Smooth muscle cell (in vitro differentiated cells): ENCODE data around the gene AQP3. TPM values are rescaled to one million over a fixed set of nuclear protein-coding genes. Genes with fewer than 3 reads are reported as not detected.
"Not testable (repeated sequence)": the region's sequence is repeated elsewhere in the genome, so short reads cannot be mapped to it uniquely, and the experiment has no call there.

Experiments used
- DNase-seq: peaks from one replicate; lab custom pipeline; 2025; ENCODE audit not compliant: unreplicated experiment; lab: John Stamatoyannopoulos, UW
- H2AFZ ChIP-seq: fragments of 200-600 bp; sonication (generic); 2 replicates; pipeline ENCODE4 v1.6.0; 2016; ENCODE audit warnings: antibody characterized with exemption, low read depth, mild to moderate bottlenecking
- H3F3A ChIP-seq: fragments of 200-600 bp; sonication (generic); 2 replicates; pipeline ENCODE4 v1.6.0; 2017; ENCODE audit warnings: antibody characterized with exemption, low read depth
- H3K27ac ChIP-seq: fragments of 200-600 bp; sonication (generic); 2 replicates; pipeline ENCODE4 v1.5.1; 2016; ENCODE audit warnings: low read depth, mild to moderate bottlenecking
- H3K27me3 ChIP-seq: fragments of 200-600 bp; sonication (generic); 2 replicates; pipeline ENCODE4 v1.6.1; 2016; ENCODE audit warnings: low read depth, mild to moderate bottlenecking
- H3K36me3 ChIP-seq: fragments of 200-600 bp; sonication (generic); 2 replicates; pipeline ENCODE4 v1.5.1; 2016; ENCODE audit warnings: low read depth
- H3K4me1 ChIP-seq: fragments of 200-600 bp; sonication (generic); 2 replicates; pipeline ENCODE4 v1.5.1; 2016; ENCODE audit warnings: low read depth
- H3K4me2 ChIP-seq: fragments of 200-600 bp; sonication (generic); 2 replicates; pipeline ENCODE4 v1.6.0; 2016; ENCODE audit warnings: mild to moderate bottlenecking
- H3K4me3 ChIP-seq: fragments of 200-600 bp; sonication (generic); 2 replicates; pipeline ENCODE4 v1.5.1; 2016; ENCODE audit warnings: mild to moderate bottlenecking
- H3K79me2 ChIP-seq: fragments of 200-600 bp; sonication (generic); 2 replicates; pipeline ENCODE4 v1.6.0; 2016; ENCODE audit warnings: low read depth, mild to moderate bottlenecking
- H3K9ac ChIP-seq: fragments of 200-600 bp; sonication (generic); 2 replicates; pipeline ENCODE4 v1.6.0; 2016; ENCODE audit warnings: low read depth
- H3K9me3 ChIP-seq: fragments of 200-600 bp; sonication (generic); replicated peaks from 2 replicates; pipeline ENCODE4 v1.5.1; 2016; ENCODE audit warnings: low read depth
- H4K20me1 ChIP-seq: fragments of 200-600 bp; sonication (generic); 2 replicates; pipeline ENCODE4 v1.6.0; 2016; ENCODE audit warnings: low read depth
- WGBS: methylation state at CpG from one replicate; pipeline ENCODE4 v1.1.7; 2016; ENCODE audit warnings: low lambda C conversion rate; 5-methylcytosine and 5-hydroxymethylcytosine counted together
- polyA plus RNA-seq: library from polyadenylated mRNA; unstranded; fragments of >200 nt; fragmentation: Nextera tagmentation; extraction: Ambion mirVana; gene quantifications from 2 replicates; pipeline ENCODE4 v1.2.1, GENCODE V29; 2016
- total RNA-seq: library from RNA; depleted of rRNA; stranded (reverse); fragments of >200 nt; gene quantifications from 2 replicates; pipeline ENCODE4 v1.2.3, GENCODE V29; 2014
- TF ChIP-seq, protein P1 (sequence below): fragments of 200-600 bp; sonication (generic); IDR thresholded peaks from 2 replicates; pipeline ENCODE4 v1.5.1; 2017; ENCODE audit warnings: borderline replicate concordance, mild to moderate bottlenecking, antibody characterized with exemption; ENCODE audit not compliant: insufficient read depth, poor library complexity, severe bottlenecking

AQP3 gene
- total and polyA plus RNA-seq, 2 experiments from 2014 or later, result 20.9 to 30.8 TPM

GRCh38 chr9:33458444-33458843 is 11.1 kb upstream of the AQP3 start:
- Histone ChIP-seq H3K9ac (no peak overlapping the region), H3K4me1 (no peaks in the 10 kb centered on the region), H3F3A (no peaks in the 10 kb centered on the region), H3K36me3 (no peaks in the 10 kb centered on the region), H3K4me3 (no peak overlapping the region), H4K20me1 (no peaks in the 10 kb centered on the region), H2AFZ (no peak overlapping the region), H3K79me2 (no peaks in the 10 kb centered on the region), H3K4me2 (no peak overlapping the region), H3K9me3 (no peaks in the 10 kb centered on the region), H3K27ac (no peak overlapping the region), H3K27me3 (no peaks in the 10 kb centered on the region)
- WGBS, result 41% methylated on average over 4 of the region's 4 CpGs
- TF ChIP-seq, protein P1, sequence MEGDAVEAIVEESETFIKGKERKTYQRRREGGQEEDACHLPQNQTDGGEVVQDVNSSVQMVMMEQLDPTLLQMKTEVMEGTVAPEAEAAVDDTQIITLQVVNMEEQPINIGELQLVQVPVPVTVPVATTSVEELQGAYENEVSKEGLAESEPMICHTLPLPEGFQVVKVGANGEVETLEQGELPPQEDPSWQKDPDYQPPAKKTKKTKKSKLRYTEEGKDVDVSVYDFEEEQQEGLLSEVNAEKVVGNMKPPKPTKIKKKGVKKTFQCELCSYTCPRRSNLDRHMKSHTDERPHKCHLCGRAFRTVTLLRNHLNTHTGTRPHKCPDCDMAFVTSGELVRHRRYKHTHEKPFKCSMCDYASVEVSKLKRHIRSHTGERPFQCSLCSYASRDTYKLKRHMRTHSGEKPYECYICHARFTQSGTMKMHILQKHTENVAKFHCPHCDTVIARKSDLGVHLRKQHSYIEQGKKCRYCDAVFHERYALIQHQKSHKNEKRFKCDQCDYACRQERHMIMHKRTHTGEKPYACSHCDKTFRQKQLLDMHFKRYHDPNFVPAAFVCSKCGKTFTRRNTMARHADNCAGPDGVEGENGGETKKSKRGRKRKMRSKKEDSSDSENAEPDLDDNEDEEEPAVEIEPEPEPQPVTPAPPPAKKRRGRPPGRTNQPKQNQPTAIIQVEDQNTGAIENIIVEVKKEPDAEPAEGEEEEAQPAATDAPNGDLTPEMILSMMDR, result no peak
- no peak for DNase-seq

DNA sequence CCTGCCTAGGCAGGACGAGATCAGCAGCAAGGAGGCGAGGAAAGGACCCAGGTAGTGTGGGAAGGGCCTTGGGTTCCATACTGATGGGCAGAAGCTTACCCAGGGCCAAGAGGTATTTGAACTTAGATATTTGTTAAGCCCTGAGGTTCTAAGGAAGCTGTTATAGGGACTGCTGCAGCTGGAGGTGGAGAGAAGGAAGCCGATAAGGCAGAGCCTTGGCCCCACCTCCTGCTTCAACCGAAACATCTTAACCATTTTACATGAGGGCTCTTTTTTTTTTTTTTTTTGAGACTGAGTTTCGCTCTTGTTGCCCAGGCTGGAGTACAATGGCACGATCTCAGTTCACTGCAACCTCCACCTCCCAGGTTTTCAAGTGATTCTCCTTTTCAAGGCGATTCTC is 8.6 kb upstream of the AQP3 start:
- Histone ChIP-seq H3K4me2 (no peak overlapping the region), H3K36me3 (no peaks in the 10 kb centered on the region), H4K20me1 (no peaks in the 10 kb centered on the region), H3K27ac (no peak overlapping the region), H3K27me3 (no peaks in the 10 kb centered on the region), H3K79me2 (no peaks in the 10 kb centered on the region), H3K4me3 (no peak overlapping the region), H2AFZ (no peak overlapping the region), H3K9me3 (no peaks in the 10 kb centered on the region), H3K4me1 (peaks cover 5% of the 10 kb centered on the region), H3F3A (no peaks in the 10 kb centered on the region), H3K9ac (no peak overlapping the region)
- DNase-seq, result no peak
- TF ChIP-seq, protein P1, result no peak
- WGBS, result 88% methylated on average over 7 of the region's 7 CpGs

DNA sequence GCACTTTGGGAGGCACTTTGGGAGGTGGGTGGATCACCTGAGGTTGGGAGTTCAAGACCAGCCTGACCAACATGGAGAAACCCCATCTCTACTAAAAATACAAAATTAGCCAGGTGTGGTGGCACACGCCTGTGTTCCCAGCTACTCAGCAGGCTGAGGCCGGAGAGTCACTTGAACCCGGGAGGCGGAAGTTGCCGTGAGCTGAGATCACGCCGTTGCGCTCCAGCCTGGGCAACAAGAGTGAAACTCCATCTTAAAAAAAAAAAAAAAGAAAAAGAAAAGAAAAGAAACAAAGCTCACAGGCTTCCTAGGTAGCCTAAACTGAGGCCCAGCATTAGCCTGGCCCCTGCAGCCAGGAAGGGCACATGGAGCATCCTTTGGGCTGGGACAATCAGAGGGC is 8.1 kb upstream of the AQP3 start:
- not testable (repeated sequence) for DNase-seq, H3K4me1 ChIP-seq, H3K79me2 ChIP-seq, H3K27me3 ChIP-seq, H3K9me3 ChIP-seq, H3K36me3 ChIP-seq, H3K9ac ChIP-seq, H3K4me3 ChIP-seq, H3K27ac ChIP-seq, H3K4me2 ChIP-seq, H4K20me1 ChIP-seq, H3F3A ChIP-seq, H2AFZ ChIP-seq
- WGBS, result 96% methylated on average over 8 of the region's 8 CpGs

DNA sequence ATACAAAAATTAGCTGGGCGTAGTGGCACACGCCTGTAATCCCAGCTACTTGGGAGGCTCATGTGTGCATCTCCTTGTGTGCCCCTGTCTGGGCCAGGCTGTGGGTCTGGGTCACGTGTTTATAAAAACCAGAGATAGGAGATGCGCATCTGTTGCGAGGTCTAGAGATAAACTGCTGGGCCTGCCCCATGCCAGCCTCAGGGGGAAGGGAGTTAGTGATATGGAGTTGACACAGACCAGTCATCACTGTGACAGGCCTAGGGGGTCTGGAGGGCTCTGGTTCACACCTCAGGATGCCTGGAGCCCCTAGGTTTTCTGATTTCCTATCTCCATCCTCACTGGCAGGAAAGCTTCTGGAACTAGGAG is 7.3 kb upstream of the AQP3 start:
- 59% methylated on average over 5 of the region's 5 CpGs for WGBS
- H3K4me3 ChIP-seq, H4K20me1 ChIP-seq, H3K9me3 ChIP-seq, H3F3A ChIP-seq, H2AFZ ChIP-seq, H3K4me2 ChIP-seq, DNase-seq, H3K9ac ChIP-seq, H3K27me3 ChIP-seq, H3K4me1 ChIP-seq, H3K79me2 ChIP-seq, H3K36me3 ChIP-seq, H3K27ac ChIP-seq: not testable (repeated sequence)

- DNase-seq, result no peak
- Histone ChIP-seq H3K9me3 (no peaks in the 10 kb centered on the region), H3K27me3 (no peaks in the 10 kb centered on the region), H3K4me3 (no peak overlapping the region), H3K4me2 (no peak overlapping the region), H2AFZ (no peak overlapping the region), H3K9ac (no peak overlapping the region), H3K36me3 (no peaks in the 10 kb centered on the region), H3K79me2 (no peaks in the 10 kb centered on the region), H3F3A (no peaks in the 10 kb centered on the region), H3K4me1 (peaks cover 5% of the 10 kb centered on the region), H4K20me1 (no peaks in the 10 kb centered on the region), H3K27ac (no peak overlapping the region)
- 90% methylated on average over 11 of the region's 11 CpGs for WGBS
- TF ChIP-seq, protein P1, result no peak
These were observed 6.7 kb upstream of the AQP3 start for GRCh38 chr9:33453999-33454660.
